Stimulated activated CD8-positive, alpha-beta memory T cell treated with anti-CD3 and anti-CD28 coated beads, Interleukin-4, amount 100 ng/mL, for 1 hour (primary cell): Measurements from ENCODE around the gene RITA1.
A peak's percentile ranks its signal among the peaks of the same experiment; 100 is the strongest.
"Not testable (repeated sequence)": the region's sequence is repeated elsewhere in the genome, so short reads cannot be mapped to it uniquely, and the experiment has no call there.

Source experiments
- DNase-seq, 2 donors: peaks; one replicate each; pipeline ENCODE4 v3.0.0-alpha.2; 2020; ENCODE audit warnings: low read depth in 2 of 2, low spot score in 1 of 2

Gene RITA1

DNA sequence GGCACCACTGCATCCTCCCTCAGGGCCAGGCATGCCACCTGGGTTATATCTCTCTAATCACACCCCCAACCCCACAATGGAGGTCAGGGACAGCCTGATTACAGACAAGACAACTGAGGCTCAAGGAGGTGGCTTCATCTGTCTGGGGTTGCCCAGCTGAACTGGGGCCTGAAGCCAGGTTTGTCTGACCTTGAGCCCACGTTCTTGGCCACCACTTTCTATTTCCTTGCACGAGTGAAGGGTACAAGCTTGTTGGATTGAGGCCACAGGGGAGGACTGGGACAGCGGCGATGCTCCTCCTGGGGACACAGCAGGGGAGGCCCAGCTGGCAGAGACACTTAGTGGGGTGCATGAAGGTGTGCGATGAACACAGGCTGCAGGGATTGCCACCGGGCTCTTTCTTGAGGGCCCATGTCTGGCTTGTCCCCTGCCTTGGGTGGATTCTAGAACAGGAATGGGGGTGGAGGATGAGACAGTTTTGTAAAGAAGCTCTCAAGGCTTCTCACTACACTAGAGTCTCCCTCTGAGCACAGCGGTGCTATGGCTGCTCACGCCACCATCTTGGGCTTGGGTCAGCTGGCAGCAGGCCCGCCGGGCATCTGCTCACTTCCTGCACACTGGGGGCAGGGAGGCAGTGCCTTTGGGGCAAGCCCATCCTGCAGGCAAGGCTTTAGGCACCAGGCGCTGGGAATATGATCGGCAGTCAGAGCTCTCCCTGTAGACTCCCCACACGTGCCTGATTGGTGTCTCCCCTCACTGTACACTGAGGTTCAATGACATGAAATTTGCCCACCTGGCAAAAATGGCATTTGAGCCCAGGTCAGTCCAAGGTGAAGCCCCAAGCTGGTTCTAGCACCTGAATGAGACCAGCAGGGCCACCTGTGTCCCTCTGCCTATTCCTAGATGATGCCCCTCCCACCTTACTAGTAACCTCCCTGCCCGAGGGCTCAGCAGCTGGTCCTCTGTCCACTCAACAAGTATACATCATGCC lies 16.0 kb downstream of the RITA1 start:
- no peak for DNase-seq

DNA sequence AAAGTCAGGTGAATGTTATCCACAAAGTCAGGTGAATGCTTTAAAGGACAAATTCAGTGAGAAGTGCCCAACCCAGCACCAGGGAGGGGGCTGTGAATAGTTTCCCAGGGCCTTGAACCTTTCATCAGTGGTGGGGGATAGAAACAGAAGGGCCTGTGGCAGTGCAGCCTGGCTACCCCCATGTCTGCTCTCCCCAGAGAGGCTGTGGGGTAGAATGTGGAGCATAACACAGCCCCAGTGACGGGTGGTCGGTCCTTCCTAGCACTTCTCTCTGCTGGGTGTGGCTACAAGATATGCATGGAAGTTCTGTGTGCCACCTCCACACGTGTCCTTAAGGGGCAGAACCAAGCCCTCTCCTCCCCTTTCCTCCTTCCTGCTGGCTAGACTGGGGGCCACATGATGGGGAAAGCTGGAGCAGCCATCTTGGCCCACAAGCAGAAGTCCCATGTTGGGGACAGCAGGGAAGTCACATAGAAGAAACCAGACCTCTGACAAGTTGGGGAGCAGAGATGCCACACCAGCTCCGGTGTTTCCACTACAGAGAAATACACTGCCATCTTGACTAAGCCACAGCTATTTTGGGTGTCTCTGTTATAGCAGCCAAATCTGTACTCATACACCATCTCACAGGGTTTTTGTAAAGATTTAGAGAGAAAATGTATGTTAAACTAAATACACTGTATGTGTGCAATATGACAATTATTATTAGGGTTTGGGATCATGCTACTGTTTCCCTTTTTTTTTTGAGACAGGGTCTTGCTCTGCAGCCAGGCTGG lies 17.0 kb downstream of the RITA1 start:
- no peak for DNase-seq

DNA sequence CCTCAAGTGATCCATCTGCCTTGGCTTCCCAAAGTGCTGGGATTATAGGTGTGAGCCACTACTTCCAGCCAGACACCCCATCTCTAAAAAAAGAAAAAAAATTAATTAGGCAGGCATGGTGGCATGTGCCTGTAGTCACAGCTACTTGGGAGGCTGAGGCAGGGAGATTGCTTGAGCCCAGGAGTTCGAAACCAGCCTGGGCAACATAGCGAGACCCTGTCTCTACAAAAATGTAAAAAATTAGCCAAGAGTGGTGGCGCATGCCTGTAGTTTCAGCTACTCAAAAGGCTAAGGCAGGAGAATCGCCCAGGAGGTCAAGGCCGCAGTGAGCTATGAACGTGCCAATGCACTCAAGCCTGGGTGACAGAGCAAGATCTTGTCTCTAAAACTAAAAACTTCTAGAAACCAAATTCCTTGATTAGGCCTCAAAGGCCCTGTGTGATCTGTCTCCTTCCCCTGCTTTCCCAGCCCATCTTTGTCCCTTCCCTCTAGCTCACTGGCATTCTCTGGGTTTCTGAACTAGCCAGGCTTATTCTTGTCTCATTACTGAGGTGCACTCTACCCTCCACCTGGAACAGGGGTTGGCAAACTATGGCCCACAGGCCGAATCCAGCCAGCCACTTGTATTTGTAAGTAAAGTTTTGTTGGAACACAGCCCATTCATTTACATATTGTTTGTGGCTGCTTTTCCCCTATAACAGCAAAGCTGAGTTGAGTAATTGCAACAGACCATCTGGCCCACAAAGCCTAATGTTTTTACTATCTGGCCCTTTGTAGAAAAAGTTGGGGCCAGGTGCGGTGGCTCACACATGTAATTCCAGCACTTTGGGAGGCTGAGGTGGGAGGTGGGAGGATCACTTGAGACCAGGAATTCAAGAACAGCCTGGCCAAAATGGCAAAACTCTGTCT lies 18.6 kb downstream of the RITA1 start:
- no peak for DNase-seq

DNA sequence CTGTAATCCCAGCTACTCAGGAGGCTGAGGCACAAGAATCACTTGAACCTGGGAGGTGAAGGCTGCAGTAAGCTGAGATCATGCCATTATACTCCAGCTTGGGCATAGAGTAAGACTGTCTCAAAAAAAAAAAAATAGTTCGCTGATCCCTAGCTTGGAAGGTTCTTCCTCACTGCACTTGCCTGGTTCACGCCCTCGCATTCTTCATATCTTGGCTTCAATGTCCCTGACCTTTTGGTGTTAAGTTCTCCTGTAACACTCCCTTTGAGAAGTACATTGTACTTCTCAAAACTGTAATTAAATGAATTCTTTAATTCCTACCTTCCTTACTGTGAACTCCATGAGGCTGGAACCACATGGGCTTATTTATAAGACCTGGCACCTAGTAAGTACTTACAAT lies 19.3 kb downstream of the RITA1 start:
- DNase-seq: no peak

DNA sequence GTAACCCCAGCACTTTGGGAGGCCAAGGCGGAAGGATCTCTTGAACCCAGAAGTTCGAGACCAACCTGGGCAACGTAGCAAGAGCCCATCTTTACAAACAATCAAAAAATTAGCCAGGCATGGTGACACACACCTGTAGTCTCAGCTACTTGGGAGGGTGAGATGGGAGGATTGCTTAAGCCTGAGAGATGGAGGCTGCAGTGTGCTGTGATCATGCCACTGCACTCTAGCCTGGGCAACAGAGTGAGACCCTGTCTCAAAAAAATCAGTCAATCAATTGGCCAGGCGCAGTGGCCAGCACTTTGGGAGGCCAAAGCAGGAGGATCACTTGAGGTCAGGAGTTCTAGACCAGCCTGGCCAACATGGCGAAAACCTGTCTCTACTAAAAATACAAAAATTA lies 21.3 kb downstream of the RITA1 start:
- DNase-seq: not testable (repeated sequence)

DNA sequence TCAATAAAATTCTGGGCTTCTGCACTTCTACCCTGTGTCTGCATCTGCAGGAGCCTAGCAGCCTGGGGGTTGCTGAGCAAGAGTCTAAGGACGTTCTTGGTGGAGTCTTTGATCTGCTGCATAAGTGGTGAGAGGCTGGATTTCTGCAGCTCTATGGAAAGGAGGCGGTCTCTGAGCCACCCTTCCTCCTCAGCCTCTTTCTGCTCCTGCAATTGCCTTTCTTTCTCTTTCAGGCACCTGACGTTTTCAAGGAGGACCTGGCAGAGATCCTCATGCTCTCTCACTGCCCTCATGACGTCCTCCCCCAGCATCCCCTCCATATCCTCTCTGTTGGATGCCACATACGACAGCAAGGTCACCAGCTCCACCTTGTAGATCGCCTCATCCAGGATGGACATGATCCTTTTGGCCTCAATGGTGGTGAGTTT lies 22.1 kb downstream of the RITA1 start:
- DNase-seq: no peak

DNA sequence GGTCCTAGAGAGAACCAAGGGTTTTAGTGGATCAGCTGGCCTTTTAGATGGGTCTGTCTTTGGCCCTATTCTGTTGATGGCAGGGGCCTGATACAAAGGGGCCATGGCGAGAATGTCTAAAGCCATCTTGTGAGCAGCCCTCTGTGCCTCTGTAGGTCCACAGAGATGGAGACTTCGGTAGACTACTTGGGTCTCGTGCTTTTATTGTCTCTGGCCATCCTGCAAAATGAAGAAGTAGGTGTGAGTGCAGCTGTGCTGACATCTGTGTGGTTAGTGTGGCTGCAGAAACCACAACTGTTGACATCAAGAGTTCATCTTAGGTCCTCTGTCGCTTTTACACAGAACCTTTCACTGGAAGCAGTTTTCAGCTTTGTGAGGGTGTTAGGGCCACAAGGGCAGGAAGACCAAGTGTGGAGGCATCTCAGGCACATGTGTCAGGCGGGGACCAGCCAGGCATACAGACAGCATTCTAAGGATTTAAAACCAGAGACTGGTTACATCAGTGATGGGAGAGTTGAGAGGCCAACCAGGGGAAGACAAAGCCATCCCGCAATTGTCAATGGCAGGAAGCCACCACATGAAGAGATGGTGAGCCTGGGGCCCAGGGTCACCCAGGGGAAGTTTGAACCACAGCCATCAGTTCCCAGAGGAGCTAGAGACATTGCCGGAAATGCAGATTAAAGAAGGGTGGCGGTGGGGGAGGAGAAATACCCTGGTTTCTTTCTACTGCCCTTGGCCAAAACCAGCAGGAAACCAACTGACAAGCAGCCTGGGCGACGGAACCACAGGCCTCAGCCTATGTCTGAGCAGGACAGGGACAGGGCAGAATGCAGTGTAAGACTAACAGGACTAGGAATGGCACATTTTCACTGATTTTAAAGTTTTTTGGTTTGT lies 22.8 kb downstream of the RITA1 start:
- peak in 1 of 2 donors; percentile 25 for DNase-seq

DNA sequence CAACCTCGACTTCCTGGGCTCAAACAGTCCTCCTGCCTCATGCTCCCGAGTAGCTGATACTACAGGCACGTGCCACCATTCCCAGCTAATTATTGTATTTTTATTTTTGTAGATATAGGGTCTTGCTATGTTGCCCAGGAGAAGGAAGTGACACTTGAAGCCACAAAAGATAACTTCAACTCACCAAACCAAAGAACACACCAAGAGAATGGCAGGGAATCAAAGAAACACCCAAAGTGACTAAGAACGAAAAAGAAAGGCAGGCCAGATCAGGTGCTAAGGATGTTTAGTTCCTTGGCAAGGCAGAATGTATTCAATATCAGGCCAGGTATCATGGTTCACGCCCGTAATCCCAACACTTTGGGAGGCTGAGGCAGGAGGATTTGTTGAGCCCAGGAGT lies 25.6 kb downstream of the RITA1 start:
- DNase-seq: no peak

DNA sequence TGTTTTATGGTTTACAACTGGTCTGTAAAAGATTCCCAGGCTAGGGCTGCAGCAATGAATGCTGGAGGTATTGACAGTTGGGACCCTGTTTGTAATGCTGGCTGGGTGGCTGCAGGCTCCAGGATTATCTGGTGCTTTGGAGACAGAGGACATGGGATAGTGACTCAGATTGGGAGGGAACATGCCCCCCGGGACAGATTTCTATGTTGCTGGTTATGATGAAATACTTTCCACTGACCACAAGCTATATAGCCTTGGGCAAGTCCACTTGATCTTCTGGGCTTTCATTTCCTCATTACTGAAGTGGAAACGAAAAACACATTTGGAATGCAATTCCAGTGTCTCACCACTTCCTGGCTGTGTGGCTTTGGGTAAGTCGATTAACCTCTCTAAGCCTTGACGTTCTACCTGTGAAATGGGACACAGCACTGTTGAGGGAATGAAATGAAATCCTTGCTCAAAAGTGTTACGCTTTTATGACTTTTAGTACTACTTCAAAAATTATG lies 29.4 kb downstream of the RITA1 start:
- DNase-seq: no peak

DNA sequence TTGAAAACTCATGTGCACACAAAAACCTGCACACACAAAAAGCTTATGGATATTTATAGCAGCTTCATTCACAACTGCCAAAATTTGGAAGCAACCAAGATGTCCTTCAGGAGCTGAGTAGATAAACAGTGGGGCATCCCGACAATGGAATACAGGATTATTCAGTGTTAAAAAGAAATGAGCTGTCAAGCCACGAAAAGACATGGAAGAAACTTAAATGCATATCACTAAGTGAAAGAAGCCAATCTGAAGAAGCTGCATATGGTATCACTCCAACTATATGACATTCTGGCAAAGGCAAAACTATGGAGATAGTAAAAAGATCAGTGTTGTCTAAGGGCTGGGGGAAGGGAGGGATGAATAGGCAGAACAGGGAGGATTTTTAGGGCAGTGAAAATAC lies 30.5 kb downstream of the RITA1 start:
- no peak for DNase-seq

DNA sequence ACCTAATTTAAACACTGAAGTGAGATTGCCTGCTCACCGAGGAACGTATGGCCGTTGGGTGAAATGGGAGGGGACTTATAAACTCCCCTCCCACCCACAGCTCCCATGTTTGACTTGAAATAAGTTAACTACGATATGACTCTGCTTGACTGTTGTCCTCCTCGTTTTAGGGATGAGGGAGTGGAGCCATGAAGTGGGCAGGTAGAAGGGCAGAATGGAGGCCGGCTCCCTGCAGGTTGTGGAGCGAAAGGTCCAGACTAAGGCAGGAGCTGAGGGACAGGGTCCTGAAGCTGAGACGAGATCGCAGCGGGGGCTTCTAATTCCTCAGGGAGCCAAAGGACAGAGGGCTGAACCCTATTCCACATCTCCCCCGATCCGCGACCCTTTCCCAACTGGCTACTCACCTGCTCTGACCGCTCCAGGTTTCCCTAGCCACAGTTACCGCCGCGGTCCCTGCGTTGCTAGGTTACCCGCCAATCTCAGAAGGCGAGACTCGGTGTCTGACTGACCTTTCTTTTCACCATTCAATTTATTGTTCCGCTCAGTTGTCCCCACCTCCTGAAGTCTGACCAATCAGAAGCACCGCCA lies 35.2 kb downstream of the RITA1 start:
- no peak for DNase-seq

DNA sequence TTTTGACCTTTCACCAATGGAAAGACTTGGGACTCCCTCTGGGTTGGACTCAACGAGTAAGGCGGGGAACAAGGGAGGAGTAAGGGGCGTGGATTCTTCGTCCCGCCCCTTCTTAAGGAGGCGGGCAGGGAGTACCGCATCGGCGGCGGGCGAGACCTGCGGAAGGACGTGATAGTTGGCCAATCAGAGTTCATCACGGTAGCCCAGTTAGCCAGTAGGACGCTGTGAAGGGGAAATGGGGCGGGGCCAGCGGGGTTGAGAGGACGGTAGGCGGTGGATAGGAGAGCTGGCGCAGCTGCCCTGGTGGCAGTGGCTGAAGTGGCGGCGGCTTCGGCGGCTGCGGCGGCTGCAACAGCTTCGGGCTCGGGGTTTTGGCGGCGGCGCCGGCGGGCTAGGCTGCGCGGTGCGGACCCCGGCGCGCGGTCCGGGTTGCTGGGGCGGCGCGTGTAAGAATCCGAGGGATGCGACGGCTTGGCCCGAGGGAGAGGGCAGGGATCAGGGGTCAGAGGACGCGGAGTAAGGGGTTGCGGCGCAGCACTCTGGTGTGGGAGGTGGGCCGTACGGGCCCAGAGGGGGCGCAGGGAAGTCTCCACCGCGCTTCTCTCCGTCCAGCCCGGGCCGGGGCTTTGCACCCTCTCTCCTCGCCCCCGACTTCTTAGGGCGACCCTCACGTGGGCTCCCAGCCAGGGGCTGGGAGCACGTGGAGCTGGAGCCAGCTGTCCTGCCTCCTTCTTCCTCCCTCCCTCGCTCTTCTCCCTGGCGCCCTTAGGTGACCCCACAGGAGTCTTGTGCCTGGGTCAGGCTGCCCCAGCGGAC lies 35.9 kb downstream of the RITA1 start, which contains the start of gene TPCN1:
TPCN1 (plus strand) TSS at position 284 of the 816 bp plus-strand sequence. CDS start 5,389 bp downstream, outside the sequence.
- peak; percentile 91 to 98 for DNase-seq

DNA sequence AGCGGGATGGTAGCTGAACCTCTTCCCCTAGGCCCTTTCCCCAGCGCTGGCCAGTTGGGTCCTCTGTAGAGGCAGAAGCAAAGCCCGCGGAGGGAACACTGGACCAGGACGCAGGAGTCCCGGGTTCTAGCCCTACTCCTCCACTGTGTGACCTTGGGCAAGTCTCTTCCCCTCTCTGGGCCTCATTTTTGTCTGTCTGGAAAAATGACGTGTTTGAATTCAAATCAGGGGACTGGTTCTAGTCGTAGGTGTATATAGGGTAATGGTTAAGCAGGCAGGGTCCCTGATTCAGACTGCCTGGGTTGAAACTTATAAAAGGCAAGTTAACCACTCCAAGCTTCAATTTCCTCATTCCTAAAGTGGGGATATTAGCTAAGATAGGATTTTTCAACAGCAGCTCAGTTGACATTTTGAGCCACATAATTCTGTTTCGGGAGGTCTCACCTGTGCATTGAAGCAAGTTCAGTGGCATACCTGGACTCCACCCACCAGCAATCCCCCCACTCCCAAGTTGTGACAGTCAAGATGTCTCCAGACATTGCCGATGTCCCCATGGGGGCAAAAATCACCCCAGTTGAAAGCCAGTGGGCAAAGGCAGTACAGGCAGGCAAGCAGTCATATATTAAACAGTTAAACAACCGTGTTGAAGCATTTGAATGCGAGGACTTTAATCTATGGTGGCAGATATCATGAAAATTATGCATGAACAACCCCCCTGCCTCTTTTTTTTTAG lies 36.6 kb downstream of the RITA1 start:
- DNase-seq: no peak

DNA sequence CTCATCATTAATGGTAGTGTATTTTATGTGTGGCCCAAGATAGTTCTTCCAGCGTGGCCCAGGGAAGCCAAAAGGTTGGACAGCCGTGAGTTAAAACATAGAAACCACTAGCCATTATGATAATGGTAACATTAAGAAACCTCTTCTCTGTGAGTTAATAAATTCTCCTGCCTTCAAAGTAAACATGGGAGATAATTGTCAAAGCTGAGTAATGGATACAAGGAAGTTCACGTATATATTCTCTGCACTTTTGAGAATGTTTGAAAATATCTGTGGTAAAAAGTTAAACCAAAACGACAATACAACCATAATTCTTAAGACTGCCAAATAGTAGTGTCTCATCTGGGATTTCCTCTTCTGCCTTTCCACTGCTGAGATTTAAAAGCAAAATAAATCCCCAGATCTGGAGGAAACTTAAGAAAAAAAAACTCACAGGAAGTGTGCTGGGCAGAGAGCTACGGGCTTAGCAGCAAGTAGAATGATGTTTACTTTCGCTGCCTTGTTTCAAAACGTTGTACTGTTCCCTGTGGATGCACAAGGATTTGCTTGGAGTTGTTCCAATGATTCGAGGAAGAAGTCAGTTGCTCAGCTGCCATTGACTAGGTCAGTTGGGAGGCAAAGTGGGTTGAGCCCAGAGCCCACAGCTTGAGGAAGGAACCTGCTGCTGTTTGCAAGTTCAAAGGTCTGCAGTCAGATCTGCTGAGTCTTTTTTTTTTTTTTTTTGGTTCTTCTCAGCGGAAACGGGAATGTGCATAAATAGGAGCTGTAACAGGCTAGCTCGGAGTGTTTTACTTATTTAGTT lies 37.4 kb downstream of the RITA1 start:
- no peak for DNase-seq

DNA sequence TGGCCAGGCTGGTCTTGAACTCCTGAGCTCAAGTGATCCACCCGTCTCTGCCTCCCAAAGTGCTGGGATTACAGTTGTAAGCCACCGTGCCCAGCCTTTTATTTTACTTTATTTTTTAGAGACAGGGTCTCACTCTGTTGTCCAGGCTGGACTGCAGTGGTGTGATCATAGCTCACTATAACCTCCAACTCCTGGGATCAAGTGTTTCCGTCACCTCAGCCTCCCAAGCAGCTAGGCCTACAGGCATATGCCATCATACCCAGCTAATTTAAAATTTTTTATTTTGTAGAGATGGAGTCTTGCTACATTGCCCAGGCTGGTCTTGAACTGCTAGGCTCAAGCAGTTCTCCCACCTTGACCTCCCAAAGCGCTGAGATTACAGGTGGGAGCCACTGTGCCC lies 39.4 kb downstream of the RITA1 start:
- DNase-seq: no peak

DNA sequence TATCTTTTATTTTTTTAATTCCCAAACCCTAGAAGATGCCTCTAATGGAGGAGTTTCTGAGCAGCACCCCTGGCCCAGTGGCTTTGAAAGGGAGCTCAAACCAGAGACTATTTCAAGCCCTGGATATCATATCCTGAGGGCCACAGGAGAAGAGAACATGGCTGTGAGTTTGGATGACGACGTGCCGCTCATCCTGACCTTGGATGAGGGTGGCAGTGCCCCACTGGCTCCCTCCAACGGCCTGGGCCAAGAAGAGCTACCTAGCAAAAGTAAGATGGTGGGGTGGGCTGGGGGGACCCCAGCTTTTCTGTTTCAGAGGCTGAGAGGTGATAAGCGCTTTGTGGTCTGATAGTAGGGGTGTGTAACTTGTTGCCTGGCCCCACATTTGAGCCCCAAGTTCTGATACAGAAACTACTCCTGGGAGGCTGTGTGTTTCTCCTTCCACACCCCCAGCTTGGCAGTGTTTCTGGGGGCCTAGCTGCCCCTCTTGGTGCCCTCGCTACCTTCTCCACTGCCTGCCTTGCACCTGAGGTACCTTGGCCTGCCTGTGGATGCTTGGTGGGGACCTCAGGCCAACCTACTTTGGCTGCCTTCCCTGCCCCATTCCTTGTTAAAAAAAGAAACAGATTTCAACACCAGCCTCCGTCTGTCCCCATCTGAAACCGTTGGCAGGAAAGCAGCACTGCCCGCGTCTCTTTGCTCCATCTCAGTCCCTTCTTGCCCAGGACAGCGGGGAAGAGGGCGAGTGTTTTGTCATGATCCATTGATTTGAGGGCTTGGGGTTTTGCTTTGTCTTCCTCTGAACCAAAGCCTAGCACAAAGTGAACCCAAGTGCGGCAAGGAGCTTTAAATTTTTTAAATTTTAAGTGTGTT lies 41.4 kb downstream of the RITA1 start:
- DNase-seq: no peak
